Neural progenitor cell (in vitro differentiated cells): ENCODE results near the gene RLF. TPM values are rescaled to one million over a fixed set of nuclear protein-coding genes. Genes with fewer than 3 reads are reported as not detected.

Source experiments
- DNase-seq: peaks from one replicate; pipeline ENCODE4 v3.0.0-alpha.2; 2016; ENCODE audit warnings: low spot score
- H2AFZ ChIP-seq: fragments of 200-600 bp; sonication (generic); replicated peaks from 2 replicates; pipeline ENCODE4 v1.6.1; 2016; ENCODE audit warnings: antibody characterized with exemption
- H3F3A ChIP-seq: fragments of 200-600 bp; sonication (generic); 2 replicates; pipeline ENCODE4 v1.6.1; 2016; ENCODE audit warnings: antibody characterized with exemption, low read depth
- H3K27ac ChIP-seq: fragments of 200-600 bp; sonication (generic); 2 replicates; pipeline ENCODE4 v1.5.1; 2016; ENCODE audit warnings: mild to moderate bottlenecking
- H3K27me3 ChIP-seq: fragments of 200-600 bp; sonication (generic); 2 replicates; pipeline ENCODE4 v1.6.1; 2016; ENCODE audit warnings: mild to moderate bottlenecking, moderate library complexity
- H3K36me3 ChIP-seq: fragments of 200-600 bp; sonication (generic); 2 replicates; pipeline ENCODE4 v1.5.1; 2016
- H3K4me1 ChIP-seq: fragments of 200-600 bp; sonication (generic); 2 replicates; pipeline ENCODE4 v1.6.1; 2016; ENCODE audit warnings: mixed run types
- H3K4me2 ChIP-seq: fragments of 200-600 bp; sonication (generic); 2 replicates; pipeline ENCODE4 v1.6.1; 2016
- H3K4me3 ChIP-seq: fragments of 200-600 bp; sonication (generic); 2 replicates; pipeline ENCODE4 v1.5.1; 2016
- H3K79me2 ChIP-seq: fragments of 200-600 bp; sonication (generic); 2 replicates; pipeline ENCODE4 v1.6.1; 2016; ENCODE audit warnings: low read depth
- H3K9ac ChIP-seq: fragments of 200-600 bp; sonication (generic); 2 replicates; pipeline ENCODE4 v1.6.1; 2016
- H3K9me3 ChIP-seq: fragments of 200-600 bp; sonication (generic); 2 replicates; pipeline ENCODE4 v1.5.1; 2016; ENCODE audit warnings: low read depth
- H4K20me1 ChIP-seq: fragments of 200-600 bp; sonication (generic); 2 replicates; pipeline ENCODE4 v1.6.1; 2016; ENCODE audit warnings: low read depth
- H3K27ac Mint-ChIP-seq: 3 replicates; pipeline ENCODE4 v1.8.0; 2021; ENCODE audit warnings: mixed read lengths
- H3K27me3 Mint-ChIP-seq: 2 replicates; pipeline ENCODE4 v1.8.0; 2022; ENCODE audit warnings: low read depth, mild to moderate bottlenecking, inconsistent platforms, moderate library complexity, mixed read lengths; ENCODE audit not compliant: insufficient read depth
- H3K36me3 Mint-ChIP-seq: 3 replicates; pipeline ENCODE4 v1.8.0; 2021; ENCODE audit warnings: mixed read lengths
- H3K4me1 Mint-ChIP-seq: 3 replicates; pipeline ENCODE4 v1.8.0; 2021; ENCODE audit warnings: mixed read lengths
- H3K4me3 Mint-ChIP-seq: 3 replicates; pipeline ENCODE4 v1.8.0; 2021; ENCODE audit warnings: mild to moderate bottlenecking, moderate library complexity, mixed read lengths
- H3K9me3 Mint-ChIP-seq: 3 replicates; pipeline ENCODE4 v1.8.0; 2020; ENCODE audit warnings: mixed read lengths
- EZH2 ChIP-seq: fragments of 200-600 bp; sonication (generic); IDR thresholded peaks from 2 replicates; pipeline ENCODE4 v1.6.1; 2017; ENCODE audit warnings: antibody characterized with exemption, mild to moderate bottlenecking, moderate library complexity
- EZH2phosphoT487 ChIP-seq: fragments of 200-600 bp; sonication (generic); IDR thresholded peaks from 2 replicates; pipeline ENCODE4 v1.6.1; 2017; ENCODE audit warnings: antibody characterized with exemption
- small RNA-seq: library from RNA; depleted of rRNA; stranded (forward); fragments of <200 nt; gene quantifications from one replicate; pipeline ENCODE3, GENCODE V24; 2015
- total RNA-seq: library from RNA; depleted of rRNA; stranded (reverse); fragments of >200 nt; gene quantifications from 2 replicates; pipeline ENCODE4 v1.2.3, GENCODE V29; 2015; ENCODE audit warnings: low replicate concordance
- TF ChIP-seq, protein P1 (sequence below): fragments of 200-600 bp; sonication (generic); IDR thresholded peaks from 2 replicates; pipeline ENCODE4 v1.5.1; 2017; ENCODE audit warnings: antibody characterized with exemption, mild to moderate bottlenecking

Gene RLF
- total RNA-seq, 1 donor from 2014 or later: 72.7 TPM

DNA sequence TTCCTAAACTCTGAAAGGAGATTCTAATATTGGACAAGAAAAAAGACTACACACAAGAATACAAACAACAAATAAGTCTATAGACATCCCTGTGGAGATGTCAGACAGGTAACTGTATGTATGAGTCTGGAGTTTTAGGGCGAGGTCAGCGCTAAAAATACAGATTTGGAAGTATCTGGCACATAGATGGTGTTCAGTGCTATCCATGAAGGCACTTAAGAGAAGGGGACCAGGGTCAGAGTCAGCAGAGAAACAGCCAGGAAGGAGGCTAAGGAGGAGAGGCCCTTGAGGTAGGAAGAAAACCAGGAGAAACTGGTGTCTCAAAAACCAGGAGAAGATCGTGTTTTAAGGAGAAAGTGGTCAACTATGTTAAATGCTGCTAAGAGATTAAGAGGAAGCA is 114.9 kb downstream of the RLF start:
- H3K27me3 Mint-ChIP-seq: no peaks in the 10 kb centered on the region
- no peak overlapping the region for H2AFZ ChIP-seq
- peaks cover 6% of the 10 kb centered on the region for H4K20me1 ChIP-seq
- no peak overlapping the region for H3K27ac Mint-ChIP-seq
- TF ChIP-seq EZH2: no peak
- TF ChIP-seq EZH2phosphoT487: no peak
- TF ChIP-seq, protein P1, sequence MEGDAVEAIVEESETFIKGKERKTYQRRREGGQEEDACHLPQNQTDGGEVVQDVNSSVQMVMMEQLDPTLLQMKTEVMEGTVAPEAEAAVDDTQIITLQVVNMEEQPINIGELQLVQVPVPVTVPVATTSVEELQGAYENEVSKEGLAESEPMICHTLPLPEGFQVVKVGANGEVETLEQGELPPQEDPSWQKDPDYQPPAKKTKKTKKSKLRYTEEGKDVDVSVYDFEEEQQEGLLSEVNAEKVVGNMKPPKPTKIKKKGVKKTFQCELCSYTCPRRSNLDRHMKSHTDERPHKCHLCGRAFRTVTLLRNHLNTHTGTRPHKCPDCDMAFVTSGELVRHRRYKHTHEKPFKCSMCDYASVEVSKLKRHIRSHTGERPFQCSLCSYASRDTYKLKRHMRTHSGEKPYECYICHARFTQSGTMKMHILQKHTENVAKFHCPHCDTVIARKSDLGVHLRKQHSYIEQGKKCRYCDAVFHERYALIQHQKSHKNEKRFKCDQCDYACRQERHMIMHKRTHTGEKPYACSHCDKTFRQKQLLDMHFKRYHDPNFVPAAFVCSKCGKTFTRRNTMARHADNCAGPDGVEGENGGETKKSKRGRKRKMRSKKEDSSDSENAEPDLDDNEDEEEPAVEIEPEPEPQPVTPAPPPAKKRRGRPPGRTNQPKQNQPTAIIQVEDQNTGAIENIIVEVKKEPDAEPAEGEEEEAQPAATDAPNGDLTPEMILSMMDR: no peak
- peaks cover 19% of the 10 kb centered on the region for H3K36me3 Mint-ChIP-seq
- peaks cover 21% of the 10 kb centered on the region for H3K36me3 ChIP-seq
- H3K4me3 ChIP-seq: no peak overlapping the region
- H3K9me3 ChIP-seq: no peaks in the 10 kb centered on the region
- H3K4me2 ChIP-seq: no peak overlapping the region
- no peak overlapping the region for H3K9ac ChIP-seq
- no peak overlapping the region for H3K4me3 Mint-ChIP-seq
- no peaks in the 10 kb centered on the region for H3K79me2 ChIP-seq
- H3K9me3 Mint-ChIP-seq: no peaks in the 10 kb centered on the region
- H3K4me1 ChIP-seq: no peaks in the 10 kb centered on the region
- no peak overlapping the region for H3K27ac ChIP-seq
- no peaks in the 10 kb centered on the region for H3K27me3 ChIP-seq
- H3F3A ChIP-seq: no peaks in the 10 kb centered on the region
- no peaks in the 10 kb centered on the region for H3K4me1 Mint-ChIP-seq
- no peak for DNase-seq

DNA sequence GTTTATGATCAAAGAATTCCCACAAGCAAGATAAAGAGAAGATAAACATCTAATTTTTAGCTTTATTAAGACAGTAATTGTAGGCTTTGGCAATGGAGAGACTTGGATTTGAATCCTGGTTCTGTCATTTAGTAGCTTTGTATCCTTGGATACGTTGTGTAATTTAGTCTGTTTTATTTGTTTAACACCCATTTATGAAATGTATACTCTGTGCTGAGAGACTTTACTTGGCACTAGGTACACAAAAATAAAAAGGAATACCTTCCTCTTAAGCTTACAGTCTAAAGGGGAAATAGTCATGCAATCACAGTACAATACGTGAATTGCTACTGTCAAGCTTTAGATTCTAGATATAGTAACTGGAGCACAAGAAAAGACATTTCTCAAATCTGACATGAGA is 120.7 kb downstream of the RLF start:
- no peak overlapping the region for H3K27ac ChIP-seq
- H2AFZ ChIP-seq: no peak overlapping the region
- H3K27ac Mint-ChIP-seq: no peak overlapping the region
- no peaks in the 10 kb centered on the region for H3K4me1 Mint-ChIP-seq
- TF ChIP-seq, protein P1: no peak
- TF ChIP-seq EZH2: no peak
- TF ChIP-seq EZH2phosphoT487: no peak
- H3K4me3 ChIP-seq: no peak overlapping the region
- H3K79me2 ChIP-seq: no peaks in the 10 kb centered on the region
- H3K9ac ChIP-seq: no peak overlapping the region
- H3F3A ChIP-seq: no peaks in the 10 kb centered on the region
- DNase-seq: no peak
- H4K20me1 ChIP-seq: peaks cover 6% of the 10 kb centered on the region
- peaks cover 11% of the 10 kb centered on the region for H3K36me3 Mint-ChIP-seq
- no peak overlapping the region for H3K4me2 ChIP-seq
- no peaks in the 10 kb centered on the region for H3K9me3 Mint-ChIP-seq
- H3K27me3 Mint-ChIP-seq: no peaks in the 10 kb centered on the region
- H3K36me3 ChIP-seq: peaks cover 23% of the 10 kb centered on the region
- H3K9me3 ChIP-seq: no peaks in the 10 kb centered on the region
- H3K4me3 Mint-ChIP-seq: no peak overlapping the region
- no peaks in the 10 kb centered on the region for H3K4me1 ChIP-seq
- no peaks in the 10 kb centered on the region for H3K27me3 ChIP-seq

Small RNAs within 50 kb of the gene (small RNA-seq; reads per million reads assigned to genes)
- gene RNU6-1237P: not detected

Other genes starting within 250 kb of the RLF start
- 0.90 and 1.4 TPM in 2 replicates for gene MFSD2A, start 206.2 kb upstream of the RLF start, total RNA-seq
- gene CAP1, start 120.7 kb upstream of the RLF start, total RNA-seq: 150 and 154 TPM in 2 replicates
- gene PPT1, start 64.1 kb upstream of the RLF start, total RNA-seq: 110 and 115 TPM in 2 replicates
- not detected in 2 replicates for gene TMCO2, start 86.5 kb downstream of the RLF start, total RNA-seq
- gene ZMPSTE24, start 96.8 kb downstream of the RLF start, total RNA-seq: 26.9 and 38.0 TPM in 2 replicates
- 3.7 and 14.8 TPM in 2 replicates for gene COL9A2, start 155.9 kb downstream of the RLF start, total RNA-seq
- 9.4 and 11.7 TPM in 2 replicates for gene SMAP2, start 212.3 kb downstream of the RLF start, total RNA-seq